K562 (cell line): ENCODE results near the gene CHRND. TPM values are rescaled to one million over a fixed set of nuclear protein-coding genes. Genes with fewer than 3 reads are reported as not detected.
A peak's percentile ranks its signal among the peaks of the same experiment; 100 is the strongest.

Source experiments
- ATAC-seq: fragments of 200-7000 bp; cut with Tn5 transposase; 3 replicates; pipeline ENCODE4 v1.9.1; 2020; ENCODE audit warnings: moderate library complexity
- BruUV-seq: library from RNA; stranded (reverse); fragments of 400-500 nt; replicated peaks from 2 replicates; lab custom pipeline; 2021; lab: Mats Ljungman, UMichigan
- CTCF ChIA-PET: fragments of 300-600 bp; formaldehyde crosslinking; extraction: SDS; loops from one replicate; lab custom pipeline; 2021; ENCODE audit warnings: low intra/inter-chr PET ratio; lab: Yijun Ruan, JAX
- POLR2A ChIA-PET: fragments of 300-600, 350-650 bp; sonication (Branson Sonifier 250); formaldehyde crosslinking; extraction: SDS; loops from one replicate; lab custom pipeline; 2021; ENCODE audit warnings: antibody characterized with exemption, inconsistent platforms; lab: Yijun Ruan, JAX
- DNase-seq, 4 experiments: peaks; one replicate each; pipeline versions ENCODE4 v3.0.0 to v3.0.0-alpha.2; 2011 to 2018; ENCODE audit warnings: low spot score in 3 of 4, mixed read lengths in 3 of 4; ENCODE audit errors: extremely low read depth in 1 of 4
- FAIRE-seq: peaks from 2 replicates; lab custom pipeline; 2011; peaks lifted over from hg19 to GRCh38; lab: Jason Lieb, UNC
- H2AFZ ChIP-seq: 2 replicates; pipeline ENCODE4 v1.6.0; 2011; ENCODE audit warnings: low read depth, low read length, control low read depth, inconsistent platforms
- H3K27ac ChIP-seq: fragments of 200-600 bp; 3 replicates; pipeline ENCODE4 v1.8.0; 2011; ENCODE audit warnings: low read depth, mild to moderate bottlenecking, control low read depth, inconsistent platforms, low read length, moderate library complexity, mixed read lengths; ENCODE audit errors: extremely low read depth
- H3K27me3 ChIP-seq, 2 experiments: fragments of 300-600 bp in 1 of 2; 2 replicates in 1 of 2; 3 replicates in 1 of 2; pipeline versions ENCODE4 v1.6.0 to v1.8.0; 2011; ENCODE audit warnings: inconsistent platforms in 2 of 2, low read length in 2 of 2, mild to moderate bottlenecking in 1 of 2, mixed read lengths in 1 of 2, moderate library complexity in 1 of 2; ENCODE audit not compliant: control insufficient read depth in 2 of 2, insufficient read depth in 2 of 2
- H3K36me3 ChIP-seq: fragments of 300-600 bp; 3 replicates; pipeline ENCODE4 v1.8.0; 2011; ENCODE audit warnings: mild to moderate bottlenecking, low read length, inconsistent platforms; ENCODE audit not compliant: control insufficient read depth, insufficient read depth
- H3K4me1 ChIP-seq, 2 experiments: fragments of 200-600 bp in 1 of 2; replicated peaks in 1 of 2; 2 replicates in 1 of 2; 3 replicates in 1 of 2; pipeline versions ENCODE4 v1.5.1 to v1.8.0; 2011; ENCODE audit warnings: inconsistent platforms in 2 of 2, low read length in 2 of 2, mild to moderate bottlenecking in 1 of 2, mixed read lengths in 1 of 2, moderate library complexity in 1 of 2; ENCODE audit not compliant: control insufficient read depth in 2 of 2, insufficient read depth in 2 of 2
- H3K4me2 ChIP-seq: 2 replicates; pipeline ENCODE4 v1.6.1; 2011; ENCODE audit warnings: low read length, control low read depth, inconsistent platforms, mixed read lengths; ENCODE audit not compliant: insufficient read depth
- H3K4me3 ChIP-seq: fragments of 200-600 bp; sonication (generic), shearing (Covaris generic); 2 replicates; pipeline ENCODE4 v1.5.1; 2016; ENCODE audit warnings: control low read depth, inconsistent platforms
- H3K79me2 ChIP-seq: fragments of 200-600 bp; 3 replicates; pipeline ENCODE4 v1.8.0; 2011; ENCODE audit warnings: low read length, inconsistent platforms; ENCODE audit not compliant: control insufficient read depth, insufficient read depth
- H3K9ac ChIP-seq, 2 experiments: 2 replicates each; pipeline versions ENCODE4 v1.6.0 to v1.6.1; 2011; ENCODE audit warnings: low read depth in 2 of 2, low read length in 2 of 2, control low read depth in 1 of 2, inconsistent platforms in 1 of 2, mild to moderate bottlenecking in 1 of 2, mixed read lengths in 1 of 2; ENCODE audit not compliant: insufficient read depth in 1 of 2
- H3K9me1 ChIP-seq: one replicate; pipeline ENCODE4 v1.6.0; 2011; ENCODE audit warnings: inconsistent platforms, mild to moderate bottlenecking, low read length, moderate library complexity; ENCODE audit not compliant: control insufficient read depth, insufficient read depth
- H3K9me3 ChIP-seq: replicated peaks from 2 replicates; pipeline ENCODE4 v1.5.1; 2011; ENCODE audit warnings: low read depth, low read length, inconsistent platforms; ENCODE audit not compliant: control insufficient read depth, insufficient read depth
- H4K20me1 ChIP-seq: replicated peaks from 2 replicates; pipeline ENCODE4 v1.6.1; 2011; ENCODE audit warnings: low read length, inconsistent platforms, mixed read lengths; ENCODE audit not compliant: control insufficient read depth, insufficient read depth
- CCNT2 ChIP-seq: IDR thresholded peaks from 2 replicates; pipeline ENCODE4 v1.6.1; 2011; ENCODE audit warnings: borderline replicate concordance, low read depth, mild to moderate bottlenecking, moderate library complexity, mixed read lengths, low read length; ENCODE audit not compliant: insufficient read length; ENCODE audit errors: extremely low read depth
- DMBX1 ChIP-seq: fragments of 250-450 bp; sonication (Bioruptor Pico); IDR thresholded peaks from 2 replicates; pipeline ENCODE4 v1.8.0; 2022; ENCODE audit warnings: inconsistent platforms, mild to moderate bottlenecking, moderate library complexity, borderline replicate concordance
- MTA1 ChIP-seq: fragments of 450-650 bp; IDR thresholded peaks from 2 replicates; pipeline ENCODE4 v1.6.1; 2017; ENCODE audit warnings: borderline replicate concordance
- SRSF9 ChIP-seq: fragments of 200-400 bp; formaldehyde crosslinking; IDR thresholded peaks from 2 replicates; pipeline ENCODE4 v1.6.1; 2017; ENCODE audit warnings: low read depth, low read length, borderline replicate concordance
- WGBS: fragments of 100-300 bp; shearing (Covaris generic); methylation state at CpG from one replicate; pipeline ENCODE4 v1.1.6; 2016; ENCODE audit warnings: low coverage, mixed read lengths; ENCODE audit not compliant: insufficient coverage; ENCODE audit errors: missing lambda C conversion rate; 5-methylcytosine and 5-hydroxymethylcytosine counted together
- in situ Hi-C: fragments of 300-500 bp; cut with MboI; formaldehyde crosslinking; loops from 4 replicates; pipeline ENCODE4 v1.15.0; 2018; ENCODE audit warnings: inconsistent platforms, mixed read lengths
- intact Hi-C: fragments of 100-400 bp; cut with micrococcal nuclease; formaldehyde crosslinking; loops from 2 replicates; pipeline ENCODE4 v1.14.2; 2022
- polyA plus RNA-seq, 8 experiments: library from polyadenylated mRNA; depleted of rRNA in 4 of 8; stranded (reverse) in 5 of 8; unstranded in 3 of 8; fragments of >200 nt; fragmentation: Nextera tagmentation in 2 of 8; fragmentation: Illumina TruSeq in 1 of 8; extraction: Ambion mirVana in 2 of 8; extraction: Trizol in 1 of 8; gene quantifications; 2 replicates each; pipeline versions ENCODE4 v1.2.1 to v1.2.3, GENCODE V29; 2011 to 2014; ENCODE audit warnings: inconsistent platforms in 1 of 8, missing spikeins in 1 of 8
- total RNA-seq, 7 experiments: library from RNA; depleted of rRNA in 6 of 7; stranded (reverse); fragments of >200 nt in 6 of 7; fragmentation: Illumina TruSeq in 2 of 7; extraction: Trizol in 2 of 7; gene quantifications; 2 replicates each; pipeline versions ENCODE4 v1.2.1 to v1.2.3, GENCODE V29; 2011 to 2021; ENCODE audit warnings: low replicate concordance in 1 of 7
- TF ChIP-seq, protein P1 (sequence below): sonication (generic); formaldehyde crosslinking; IDR thresholded peaks from 2 replicates; pipeline ENCODE4 v1.8.1; 2022; ENCODE audit warnings: missing genetic modification reagents

CHRND gene
- total and polyA plus RNA-seq, 9 of the 15 experiments (the other 6 are each of a cell fraction or from before 2014, with no cell fraction given): not detected

GRCh38 chr2:232551250-232551638, 25.3 kb downstream of the CHRND start:
- ChIA-PET CTCF (no interaction called here), POLR2A (interaction anchor here (1.0 to 1.4 kb wide), 5 partner anchors 9 to 12 kb away, joined by 3 to 9 read pairs (median 3); no protein-coding TSS in a partner anchor)
- peak overlapping the region; percentile 79 for H2AFZ ChIP-seq
- H3K9ac ChIP-seq: peak overlapping the region; percentile 86 to 98
- no peaks in the 10 kb centered on the region for H4K20me1 ChIP-seq
- no peaks in the 10 kb centered on the region for H3K27me3 ChIP-seq
- no peaks in the 10 kb centered on the region for H3K9me1 ChIP-seq
- H3K4me2 ChIP-seq: peak overlapping the region; percentile 96
- H3K9me3 ChIP-seq: no peaks in the 10 kb centered on the region; the same call in 1 of the 2 replicates
- peaks cover 72% of the 10 kb centered on the region for H3K79me2 ChIP-seq
- FAIRE-seq: no peak
- intact Hi-C loops: no loop called here
- peak overlapping the region; percentile 59 for H3K4me3 ChIP-seq
- H3K4me1 ChIP-seq: peaks cover 4 to 6% of the 10 kb centered on the region in 2 experiments; a peak in 2 of 5 replicates
- H3K27ac ChIP-seq: peak overlapping the region; percentile 81
- peak; percentile 3; the same call in 1 of the 2 replicates for TF ChIP-seq MTA1
- TF ChIP-seq, protein P1, sequence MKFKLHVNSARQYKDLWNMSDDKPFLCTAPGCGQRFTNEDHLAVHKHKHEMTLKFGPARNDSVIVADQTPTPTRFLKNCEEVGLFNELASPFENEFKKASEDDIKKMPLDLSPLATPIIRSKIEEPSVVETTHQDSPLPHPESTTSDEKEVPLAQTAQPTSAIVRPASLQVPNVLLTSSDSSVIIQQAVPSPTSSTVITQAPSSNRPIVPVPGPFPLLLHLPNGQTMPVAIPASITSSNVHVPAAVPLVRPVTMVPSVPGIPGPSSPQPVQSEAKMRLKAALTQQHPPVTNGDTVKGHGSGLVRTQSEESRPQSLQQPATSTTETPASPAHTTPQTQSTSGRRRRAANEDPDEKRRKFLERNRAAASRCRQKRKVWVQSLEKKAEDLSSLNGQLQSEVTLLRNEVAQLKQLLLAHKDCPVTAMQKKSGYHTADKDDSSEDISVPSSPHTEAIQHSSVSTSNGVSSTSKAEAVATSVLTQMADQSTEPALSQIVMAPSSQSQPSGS (CRISPR knock-in tag): peak; percentile 9; the same call in 1 of the 2 replicates
- TF ChIP-seq CCNT2: no peak
- no peak for TF ChIP-seq SRSF9
- no peak for TF ChIP-seq DMBX1 (CRISPR knock-in tag)
- TF ChIP-seq, all 486 proteins: peak for 2
- no TSS peak for BruUV-seq
- in situ Hi-C loops: no loop called here
- no peak for ATAC-seq
- DNase-seq: no peak
- H3K36me3 ChIP-seq: peaks cover 37% of the 10 kb centered on the region; the same call in 2 of the 3 replicates
- 0% methylated on average over 7 of the region's 7 CpGs for WGBS
